HepG2 (cell line): ENCODE measurements around the gene EEA1. TPM values are rescaled to one million over a fixed set of nuclear protein-coding genes. Genes with fewer than 3 reads are reported as not detected.

Experiments
- DBP ChIP-seq: sonication (generic); formaldehyde crosslinking; IDR thresholded peaks from 2 replicates; pipeline ENCODE4 v1.4.0; 2020; ENCODE audit warnings: missing genetic modification reagents; ENCODE audit errors: not compliant biosample characterization
- MNT ChIP-seq: fragments of 450-650 bp; IDR thresholded peaks from 2 replicates; pipeline ENCODE4 v1.6.1; 2016
- MTF2 ChIP-seq: sonication (generic); formaldehyde crosslinking; IDR thresholded peaks from 2 replicates; pipeline ENCODE4 v1.5.0; 2020; ENCODE audit warnings: missing genetic modification reagents, borderline replicate concordance
- TBX2 ChIP-seq: sonication (generic); formaldehyde crosslinking; IDR thresholded peaks from 2 replicates; pipeline ENCODE4 v1.5.0; 2020; ENCODE audit warnings: missing genetic modification reagents, mild to moderate bottlenecking, borderline replicate concordance
- USF2 ChIP-seq, 2 experiments: sonication (generic) in 1 of 2; formaldehyde crosslinking in 1 of 2; IDR thresholded peaks; 2 replicates each; pipeline versions ENCODE4 v1.5.1 to v1.6.1; 2011 to 2020; ENCODE audit warnings: borderline replicate concordance in 1 of 2, low read depth in 1 of 2, low read length in 1 of 2, mild to moderate bottlenecking in 1 of 2, missing genetic modification reagents in 1 of 2, moderate library complexity in 1 of 2
- ZBTB21 ChIP-seq: sonication (generic); formaldehyde crosslinking; IDR thresholded peaks from 2 replicates; pipeline ENCODE4 v1.4.0; 2020; ENCODE audit warnings: missing genetic modification reagents
- ZNF20 ChIP-seq: sonication (generic); formaldehyde crosslinking; IDR thresholded peaks from 2 replicates; pipeline ENCODE4 v1.4.0; 2020; ENCODE audit warnings: mild to moderate bottlenecking, moderate library complexity, missing genetic modification reagents
- ZNF414 ChIP-seq: sonication (generic); formaldehyde crosslinking; IDR thresholded peaks from 2 replicates; pipeline ENCODE4 v1.5.0; 2020; ENCODE audit warnings: missing genetic modification reagents
- ZNF570 ChIP-seq: sonication (generic); formaldehyde crosslinking; IDR thresholded peaks from 2 replicates; pipeline ENCODE4 v1.4.0; 2020; ENCODE audit warnings: mild to moderate bottlenecking, missing genetic modification reagents, borderline replicate concordance
- ZNF709 ChIP-seq: sonication (generic); formaldehyde crosslinking; IDR thresholded peaks from 2 replicates; pipeline ENCODE4 v1.5.0; 2020; ENCODE audit warnings: mild to moderate bottlenecking, missing genetic modification reagents
- ZNF782 ChIP-seq: sonication (generic); formaldehyde crosslinking; IDR thresholded peaks from 2 replicates; pipeline ENCODE4 v1.4.0; 2020; ENCODE audit warnings: missing genetic modification reagents, mild to moderate bottlenecking, borderline replicate concordance
- ZNF83 ChIP-seq: sonication (generic); formaldehyde crosslinking; IDR thresholded peaks from 2 replicates; pipeline ENCODE4 v1.4.0; 2020; ENCODE audit warnings: missing genetic modification reagents, mild to moderate bottlenecking, borderline replicate concordance
- polyA plus RNA-seq, 8 experiments: library from polyadenylated mRNA; depleted of rRNA in 3 of 8; stranded (reverse) in 7 of 8; unstranded in 1 of 8; fragments of >200 nt; fragmentation: Illumina TruSeq in 4 of 8; extraction: Trizol in 4 of 8; gene quantifications; 2 replicates each; pipeline versions ENCODE4 v1.2.1 to v1.2.3, GENCODE V29; 2011 to 2016; ENCODE audit warnings: low read depth in 4 of 8, missing spikeins in 1 of 8, mixed read lengths in 1 of 8; ENCODE audit not compliant: insufficient read depth in 1 of 8
- total RNA-seq, 5 experiments: library from RNA; depleted of rRNA; stranded (reverse); fragments of >200 nt; fragmentation: Illumina TruSeq; extraction: Trizol; gene quantifications; 2 replicates each; pipeline ENCODE4 v1.2.3, GENCODE V29; 2016; ENCODE audit warnings: low read depth in 1 of 5

EEA1 gene
- total and polyA plus RNA-seq, 2 of the 13 experiments (the other 11 are each of a cell fraction or from before 2014, with no cell fraction given), result 5.0 to 19.3 TPM

- TF ChIP-seq ZNF414 (CRISPR knock-in tag) (no peak), USF2 (IDR thresholded peaks at IDR 0.05; ENCODE audit: low read depth, low read length) (no peak), USF2 (CRISPR knock-in tag; IDR thresholded peaks at IDR 0.05; ENCODE audit: borderline replicate concordance) (0 out of 2 replicates have a peak, but pooled peaks have one; percentile 7), MNT (no peak), ZNF20 (CRISPR knock-in tag) (no peak), MTF2 (no peak), ZNF782 (CRISPR knock-in tag) (no peak), ZNF83 (CRISPR knock-in tag) (no peak), DBP (CRISPR knock-in tag) (no peak), ZBTB21 (peak; percentile 83), TBX2 (CRISPR knock-in tag) (peak; percentile 5; the same call in 1 of the 2 replicates), ZNF709 (no peak), ZNF570 (no peak)
- TF ChIP-seq, all 625 proteins: peak for 5
These were observed 888 bp upstream of the EEA1 start (continued) for GRCh38 chr12:92929983-92930382.
